Colonic mucosa (tissue), 4 donors: ENCODE results near the gene GRIA4. TPM values are rescaled to one million over a fixed set of nuclear protein-coding genes. Genes with fewer than 3 reads are reported as not detected.
A peak's percentile ranks its signal among the peaks of the same experiment; 100 is the strongest.

ENCODE experiments used
- DNase-seq: peaks from one replicate; pipeline ENCODE4 v3.0.0-alpha.2; 2020
- H3K27ac ChIP-seq: fragments of 200-600 bp; one replicate; pipeline ENCODE4 v1.8.0; 2021
- H3K27me3 ChIP-seq: fragments of 200-600 bp; one replicate; pipeline ENCODE4 v1.8.0; 2021
- H3K36me3 ChIP-seq: fragments of 200-600 bp; one replicate; pipeline ENCODE4 v1.8.0; 2021
- H3K4me1 ChIP-seq: fragments of 200-600 bp; one replicate; pipeline ENCODE4 v1.8.0; 2021; ENCODE audit warnings: mild to moderate bottlenecking
- H3K4me3 ChIP-seq: fragments of 200-600 bp; one replicate; pipeline ENCODE4 v1.8.0; 2021
- H3K9ac ChIP-seq, 2 donors: one replicate each; pipeline ENCODE4 v1.7.0; 2013; ENCODE audit warnings: control low read depth in 2 of 2, low read depth in 2 of 2, low read length in 2 of 2
- H3K9me3 ChIP-seq: fragments of 200-600 bp; one replicate; pipeline ENCODE4 v1.8.0; 2021
- intact Hi-C: fragments of 100-400 bp; cut with DNase I; formaldehyde crosslinking; loops from one replicate; pipeline ENCODE4 v1.14.1; 2022
- total RNA-seq, 2 donors: library from RNA; stranded (reverse); fragmentation: NEBNext Ultra II Directional in 1 of 2; extraction: Animal tissue kit (Norgen Biotek cat#: 25700) in 1 of 2; gene quantifications; one replicate each; pipeline ENCODE4 v1.2.1, GENCODE V29; 2021
- TF ChIP-seq, protein P1 (sequence below): fragments of 200-600 bp; IDR thresholded peaks from one replicate; pipeline ENCODE4 v1.8.0; 2022; ENCODE audit warnings: antibody characterized with exemption, mild to moderate bottlenecking
- donor health status: healthy.
- donor health status: DM: no; HTN: no; CAD: no.
- donor health status: DM: no; HTN: no; CAD: no.

Gene GRIA4
- total RNA-seq, 2 donors from 2014 or later, result 0.67 to 0.69 TPM

DNA sequence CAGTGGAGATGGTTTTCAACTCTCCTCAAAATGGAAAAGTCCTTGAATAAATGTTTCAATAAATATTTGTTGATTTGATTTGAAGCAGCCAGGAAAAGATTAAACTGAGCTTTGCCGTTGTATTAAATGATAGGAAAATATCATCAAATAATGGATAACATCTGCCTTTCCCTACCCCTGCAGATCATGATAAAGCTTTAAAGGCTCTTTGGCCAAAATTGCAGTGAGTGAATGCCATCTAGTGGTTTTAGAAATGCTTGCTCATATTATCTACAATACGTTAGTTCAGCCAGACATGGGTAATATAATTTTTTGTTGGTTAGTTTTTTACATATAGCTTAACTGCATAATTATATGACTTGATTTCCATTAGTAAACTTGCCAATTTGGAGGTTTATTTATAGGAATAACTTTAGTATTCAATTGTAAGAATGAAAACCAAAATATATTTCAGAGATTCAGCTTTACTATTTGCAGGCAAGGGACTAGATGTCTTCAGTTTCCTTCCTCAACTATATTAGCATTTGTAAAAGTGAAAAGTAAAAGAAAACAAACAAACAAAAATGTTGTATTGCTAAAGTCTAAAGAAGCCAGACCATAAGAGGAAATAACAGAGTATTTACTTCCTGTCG, 253.0 kb downstream of the GRIA4 start:
- Histone ChIP-seq H3K9me3 (no peaks in the 10 kb centered on the region), H3K9ac (no peak overlapping the region), H3K4me1 (no peaks in the 10 kb centered on the region), H3K27ac (no peak overlapping the region), H3K27me3 (no peaks in the 10 kb centered on the region), H3K36me3 (no peaks in the 10 kb centered on the region), H3K4me3 (no peak overlapping the region)
- intact Hi-C loops, result loop anchor here (10.0 kb wide), 1 partner anchor 1258 kb away; no protein-coding TSS in a partner anchor
- TF ChIP-seq, protein P1, sequence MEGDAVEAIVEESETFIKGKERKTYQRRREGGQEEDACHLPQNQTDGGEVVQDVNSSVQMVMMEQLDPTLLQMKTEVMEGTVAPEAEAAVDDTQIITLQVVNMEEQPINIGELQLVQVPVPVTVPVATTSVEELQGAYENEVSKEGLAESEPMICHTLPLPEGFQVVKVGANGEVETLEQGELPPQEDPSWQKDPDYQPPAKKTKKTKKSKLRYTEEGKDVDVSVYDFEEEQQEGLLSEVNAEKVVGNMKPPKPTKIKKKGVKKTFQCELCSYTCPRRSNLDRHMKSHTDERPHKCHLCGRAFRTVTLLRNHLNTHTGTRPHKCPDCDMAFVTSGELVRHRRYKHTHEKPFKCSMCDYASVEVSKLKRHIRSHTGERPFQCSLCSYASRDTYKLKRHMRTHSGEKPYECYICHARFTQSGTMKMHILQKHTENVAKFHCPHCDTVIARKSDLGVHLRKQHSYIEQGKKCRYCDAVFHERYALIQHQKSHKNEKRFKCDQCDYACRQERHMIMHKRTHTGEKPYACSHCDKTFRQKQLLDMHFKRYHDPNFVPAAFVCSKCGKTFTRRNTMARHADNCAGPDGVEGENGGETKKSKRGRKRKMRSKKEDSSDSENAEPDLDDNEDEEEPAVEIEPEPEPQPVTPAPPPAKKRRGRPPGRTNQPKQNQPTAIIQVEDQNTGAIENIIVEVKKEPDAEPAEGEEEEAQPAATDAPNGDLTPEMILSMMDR, result peak; percentile 57
- DNase-seq, result no peak

- TF ChIP-seq, protein P1, result no peak
- no peaks in the 10 kb centered on the region for H3K27me3 ChIP-seq
- intact Hi-C loops, result loop anchor here (10.0 kb wide), 1 partner anchor 1259 kb away; no protein-coding TSS in a partner anchor
These were observed 253.7 kb downstream of the GRIA4 start for GRCh38 chr11:105863523-105863922.

GRCh38 chr11:105867742-105868141, 257.9 kb downstream of the GRIA4 start:
- TF ChIP-seq, protein P1, result no peak

More at GRCh38 chr11:105863523-105863922, 253.7 kb downstream of the GRIA4 start:
- Histone ChIP-seq H3K4me1 (no peaks in the 10 kb centered on the region), H3K9ac (no peak overlapping the region), H3K36me3 (no peaks in the 10 kb centered on the region), H3K4me3 (no peak overlapping the region), H3K9me3 (no peaks in the 10 kb centered on the region), H3K27ac (no peak overlapping the region)
- no peak for DNase-seq

GRCh38 chr11:105868762-105869285, 259.0 kb downstream of the GRIA4 start:
- no peak overlapping the region for H3K4me3 ChIP-seq
- TF ChIP-seq, protein P1, result no peak
- no peaks in the 10 kb centered on the region for H3K36me3 ChIP-seq
- no peaks in the 10 kb centered on the region for H3K9me3 ChIP-seq
- H3K27ac ChIP-seq, result no peak overlapping the region
- intact Hi-C loops, result loop anchor here (10.0 kb wide), 1 partner anchor 1264 kb away; no protein-coding TSS in a partner anchor
- DNase-seq, result no peak
- no peaks in the 10 kb centered on the region for H3K4me1 ChIP-seq
- H3K27me3 ChIP-seq, result no peaks in the 10 kb centered on the region
- no peak overlapping the region for H3K9ac ChIP-seq

More at GRCh38 chr11:105867742-105868141, 257.9 kb downstream of the GRIA4 start:
- no peak for DNase-seq
- H3K4me3 ChIP-seq, result no peak overlapping the region
- no peak overlapping the region for H3K27ac ChIP-seq
- H3K27me3 ChIP-seq, result no peaks in the 10 kb centered on the region
- H3K36me3 ChIP-seq, result no peaks in the 10 kb centered on the region
- H3K9me3 ChIP-seq, result no peaks in the 10 kb centered on the region
- H3K4me1 ChIP-seq, result no peaks in the 10 kb centered on the region
- H3K9ac ChIP-seq, result no peak overlapping the region
- intact Hi-C loops, result loop anchor here (10.0 kb wide), 1 partner anchor 1263 kb away; no protein-coding TSS in a partner anchor

- TF ChIP-seq, protein P1, result no peak
- Histone ChIP-seq H3K4me3 (no peak overlapping the region), H3K36me3 (no peaks in the 10 kb centered on the region), H3K9ac (no peak overlapping the region), H3K27me3 (no peaks in the 10 kb centered on the region), H3K4me1 (no peaks in the 10 kb centered on the region), H3K9me3 (no peaks in the 10 kb centered on the region), H3K27ac (no peak overlapping the region)
- no peak for DNase-seq
- intact Hi-C loops, result no loop called here
These were observed 260.7 kb downstream of the GRIA4 start for GRCh38 chr11:105870516-105871113.
